ENCODE measurements around the gene SNX3. TPM values are rescaled to one million over a fixed set of nuclear protein-coding genes. Genes with fewer than 3 reads are reported as not detected.

Gene SNX3
- total RNA-seq, 2 experiments from 2014 or later, result 77.1 to 112 TPM

- H3K27me3 Mint-ChIP-seq, result peaks cover 77% of the 10 kb centered on the region
- H3K27ac Mint-ChIP-seq, result no peak overlapping the region
- ChIA-PET POLR2A (no interaction called here), CTCF (interaction anchor here (0.9 to 2.8 kb wide), 6 partner anchors 9 to 322 kb away, joined by 3 to 8 read pairs (median 4); no protein-coding TSS in a partner anchor)
- H3K9me3 Mint-ChIP-seq (ENCODE audit: low read depth), result no peaks in the 10 kb centered on the region
- H3K4me3 Mint-ChIP-seq, result peak overlapping the region; percentile 49
- ATAC-seq (no peak), DNase-seq (no peak)
- intact Hi-C loops (cut with DNase I, micrococcal nuclease), result loop anchor here (5.0 to 10.0 kb wide), 2 partner anchors 355 to 682 kb away; no protein-coding TSS in a partner anchor
- H3K36me3 Mint-ChIP-seq (ENCODE audit: low read depth), result no peaks in the 10 kb centered on the region
- peaks cover 40% of the 10 kb centered on the region for H3K4me1 Mint-ChIP-seq
These were observed 91.1 kb downstream of the SNX3 start for GRCh38 chr6:108169464-108170331.

GRCh38 chr6:108168501-108169463 is 92.1 kb downstream of the SNX3 start:
- Mint-ChIP-seq H3K4me3 (peak overlapping the region; percentile 49), H3K27ac (no peak overlapping the region), H3K4me1 (peaks cover 40% of the 10 kb centered on the region), H3K36me3 (ENCODE audit: low read depth) (no peaks in the 10 kb centered on the region), H3K27me3 (peaks cover 81% of the 10 kb centered on the region), H3K9me3 (ENCODE audit: low read depth) (no peaks in the 10 kb centered on the region)
- ATAC-seq, result peak; percentile 54
- POLR2A ChIA-PET, result interaction anchor here (0.6 to 1.0 kb wide), 2 partner anchors 11 to 49 kb away, joined by 3 read pairs; no protein-coding TSS in a partner anchor
- intact Hi-C loops (cut with DNase I, micrococcal nuclease), result loop anchor here in 1 of 2 experiments (5.0 kb wide), 1 partner anchor 681 kb away; no protein-coding TSS in a partner anchor
- CTCF ChIA-PET, result interaction anchor here (0.9 to 2.8 kb wide), 7 partner anchors 8 to 511 kb away, joined by 3 to 8 read pairs (median 5); no protein-coding TSS in a partner anchor
- DNase-seq, result peak; percentile 46

- Mint-ChIP-seq H3K27me3 (peaks cover 85% of the 10 kb centered on the region), H3K9me3 (ENCODE audit: low read depth) (no peaks in the 10 kb centered on the region), H3K27ac (no peak overlapping the region), H3K36me3 (ENCODE audit: low read depth) (no peaks in the 10 kb centered on the region), H3K4me1 (peaks cover 40% of the 10 kb centered on the region), H3K4me3 (peak overlapping the region; percentile 38)
- POLR2A ChIA-PET, result interaction anchor here (1.0 kb wide), 1 partner anchor 10 kb away, joined by 3 read pairs; no protein-coding TSS in a partner anchor
- DNase-seq (no peak), ATAC-seq (no peak)
- CTCF ChIA-PET, result interaction anchor here (1.3 to 2.8 kb wide), 4 partner anchors 9 to 510 kb away, joined by 5 to 8 read pairs (median 7); no protein-coding TSS in a partner anchor
- intact Hi-C loops (cut with DNase I, micrococcal nuclease), result loop anchor here in 1 of 2 experiments (5.0 kb wide), 1 partner anchor 681 kb away; no protein-coding TSS in a partner anchor
These were observed 92.8 kb downstream of the SNX3 start for GRCh38 chr6:108168090-108168463.

GRCh38 chr6:108167449-108168089 is 93.3 kb downstream of the SNX3 start:
- peaks cover 84% of the 10 kb centered on the region for H3K27me3 Mint-ChIP-seq
- peak overlapping the region; percentile 38 for H3K4me3 Mint-ChIP-seq
- peaks cover 40% of the 10 kb centered on the region for H3K4me1 Mint-ChIP-seq
- POLR2A ChIA-PET, result interaction anchor here (1.0 kb wide), 1 partner anchor 9 kb away, joined by 3 read pairs; no protein-coding TSS in a partner anchor
- no peaks in the 10 kb centered on the region for H3K36me3 Mint-ChIP-seq (ENCODE audit: low read depth)
- no peaks in the 10 kb centered on the region for H3K9me3 Mint-ChIP-seq (ENCODE audit: low read depth)
- no peak for ATAC-seq
- intact Hi-C loops (cut with DNase I, micrococcal nuclease), result loop anchor here (1.0 to 5.0 kb wide), 3 partner anchors 9 to 680 kb away; no protein-coding TSS in a partner anchor
- no peak overlapping the region for H3K27ac Mint-ChIP-seq
- CTCF ChIA-PET, result interaction anchor here (0.6 to 2.8 kb wide), 3 partner anchors 8 to 510 kb away, joined by 3 to 8 read pairs (median 6); no protein-coding TSS in a partner anchor
- no peak for DNase-seq

- H3K36me3 Mint-ChIP-seq (ENCODE audit: low read depth), result no peaks in the 10 kb centered on the region
- ChIA-PET CTCF (interaction anchor here (0.6 to 2.8 kb wide), 3 partner anchors 8 to 19 kb away, joined by 3 to 8 read pairs (median 3); no protein-coding TSS in a partner anchor), POLR2A (no interaction called here)
- no peak overlapping the region for H3K27ac Mint-ChIP-seq
- ATAC-seq (no peak), DNase-seq (no peak)
- peaks cover 40% of the 10 kb centered on the region for H3K4me1 Mint-ChIP-seq
- intact Hi-C loops (cut with DNase I, micrococcal nuclease), result loop anchor here (1.0 to 5.0 kb wide), 3 partner anchors 9 to 680 kb away; no protein-coding TSS in a partner anchor
- H3K27me3 Mint-ChIP-seq, result peaks cover 81% of the 10 kb centered on the region
- peak overlapping the region; percentile 38 for H3K4me3 Mint-ChIP-seq
- no peaks in the 10 kb centered on the region for H3K9me3 Mint-ChIP-seq (ENCODE audit: low read depth)
These were observed 94.0 kb downstream of the SNX3 start for GRCh38 chr6:108166664-108167448.

GRCh38 chr6:108165714-108166663 is 94.9 kb downstream of the SNX3 start, which contains the start of gene NR2E1:
Gene NR2E1 (plus strand): TSS chr6:108166022. CDS start chr6:108166766, 744 bp downstream.
- H3K9me3 Mint-ChIP-seq (ENCODE audit: low read depth), result no peaks in the 10 kb centered on the region
- no peaks in the 10 kb centered on the region for H3K36me3 Mint-ChIP-seq (ENCODE audit: low read depth)
- intact Hi-C loops (cut with DNase I, micrococcal nuclease), result loop anchor here (1.0 to 5.0 kb wide), 3 partner anchors 49 to 679 kb away; no protein-coding TSS in a partner anchor
- H3K4me3 Mint-ChIP-seq, result peak within 1 kb of the TSS; percentile 16
- H3K27me3 Mint-ChIP-seq, result peaks cover 83% of the 10 kb centered on the region
- ChIA-PET POLR2A (no interaction called here), CTCF (interaction anchor here (1.1 kb wide), 1 partner anchor 14 kb away, joined by 3 read pairs; no protein-coding TSS in a partner anchor)
- H3K4me1 Mint-ChIP-seq, result peaks cover 39% of the 10 kb centered on the region
- no peak for DNase-seq
- no peak for ATAC-seq
- no peak within 1 kb of the TSS for H3K27ac Mint-ChIP-seq

- ATAC-seq (no peak), DNase-seq (no peak)
- CTCF ChIA-PET, result interaction anchor here (1.4 to 1.7 kb wide), 2 partner anchors 11 to 327 kb away, joined by 3 to 5 read pairs; no protein-coding TSS in a partner anchor
- intact Hi-C loops (cut with DNase I, micrococcal nuclease), result loop anchor here in 1 of 2 experiments (1.0 to 5.0 kb wide), 2 partner anchors 50 to 678 kb away; no protein-coding TSS in a partner anchor
- Mint-ChIP-seq H3K9me3 (ENCODE audit: low read depth) (no peaks in the 10 kb centered on the region), H3K4me1 (peaks cover 34% of the 10 kb centered on the region), H3K4me3 (peak overlapping the region; percentile 9), H3K27ac (no peak overlapping the region), H3K27me3 (peaks cover 86% of the 10 kb centered on the region), H3K36me3 (ENCODE audit: low read depth) (no peaks in the 10 kb centered on the region)
- POLR2A ChIA-PET, result interaction anchor here (1.1 kb wide), 1 partner anchor 48 kb away, joined by 3 read pairs; no protein-coding TSS in a partner anchor
These were observed 95.8 kb downstream of the SNX3 start for GRCh38 chr6:108164815-108165706.

- no peak for ATAC-seq
- Mint-ChIP-seq H3K36me3 (ENCODE audit: low read depth) (no peaks in the 10 kb centered on the region), H3K9me3 (ENCODE audit: low read depth) (no peaks in the 10 kb centered on the region), H3K27me3 (peaks cover 85% of the 10 kb centered on the region), H3K4me1 (peaks cover 30% of the 10 kb centered on the region), H3K4me3 (no peak overlapping the region), H3K27ac (no peak overlapping the region)
- DNase-seq, result no peak
- intact Hi-C loops (cut with DNase I, micrococcal nuclease), result no loop called here
- POLR2A ChIA-PET, result interaction anchor here (1.1 kb wide), 1 partner anchor 47 kb away, joined by 3 read pairs; no protein-coding TSS in a partner anchor
- CTCF ChIA-PET, result interaction anchor here (1.4 to 1.7 kb wide), 2 partner anchors 11 to 327 kb away, joined by 3 to 5 read pairs; no protein-coding TSS in a partner anchor
These were observed 96.4 kb downstream of the SNX3 start for GRCh38 chr6:108164543-108164814.

Data from activated CD4-positive, alpha-beta T cell treated with anti-CD3 and anti-CD28 coated beads for 36 hours (primary cell).